GM13977 (cell line): ENCODE results near the gene RANBP9.

Experiments used
- DNase-seq: peaks from one replicate; pipeline ENCODE4 v3.0.0; 2012; ENCODE audit warnings: low spot score
- CTCF ChIP-seq: IDR thresholded peaks from 2 replicates; pipeline ENCODE4 v1.5.1; 2012; ENCODE audit warnings: mild to moderate bottlenecking, control low read depth; ENCODE audit not compliant: insufficient read depth; ENCODE audit errors: extremely low read depth, missing control alignments
- in situ Hi-C: fragments of 300-500 bp; cut with MboI; formaldehyde crosslinking; loops from one replicate; pipeline ENCODE4 v1.12.0; 2022; ENCODE audit warnings: low sequenced_read_pairs, low pct_unique_long_range_greater_than_20kb, mixed read lengths, inconsistent platforms; ENCODE audit not compliant: unreplicated experiment

The RANBP9 gene

GRCh38 chr6:13715444-13715883, 3.8 kb upstream of the RANBP9 start:
- peak; percentile 64 for DNase-seq
- in situ Hi-C loops = no loop called here
- TF ChIP-seq CTCF = no peak

- in situ Hi-C loops = no loop called here
- TF ChIP-seq CTCF = no peak
- peak; percentile 31 for DNase-seq
Measured at GRCh38 chr6:13712599-13712898, 914 bp upstream of the RANBP9 start.

DNA sequence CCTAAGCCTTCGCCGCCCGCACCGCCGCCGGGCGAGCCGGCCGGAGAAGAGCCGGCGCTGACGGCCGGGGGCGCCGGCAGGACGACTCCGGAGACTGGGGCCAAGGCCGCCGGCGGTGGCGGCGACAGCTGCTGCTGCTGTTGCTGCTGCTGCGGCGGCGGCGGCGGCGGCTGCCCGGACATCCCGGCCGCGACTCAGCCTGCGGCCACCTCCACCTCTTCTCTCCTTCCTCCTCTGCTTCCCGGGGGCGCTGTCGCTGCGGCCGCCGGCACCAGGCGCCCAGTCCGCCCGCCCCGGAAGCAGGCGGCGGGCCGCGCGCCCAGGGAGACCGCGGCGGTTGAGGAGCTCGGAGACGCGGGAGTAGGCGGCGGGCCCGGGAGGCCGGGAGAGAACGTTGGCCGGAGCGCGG, 307 bp downstream of the RANBP9 start:
- TF ChIP-seq CTCF = peak; percentile 38
- in situ Hi-C loops = no loop called here
- no peak for DNase-seq

GRCh38 chr6:13710552-13711323, 897 bp downstream of the RANBP9 start:
- in situ Hi-C loops = no loop called here
- no peak for TF ChIP-seq CTCF
- DNase-seq = peak; percentile 54

GRCh38 chr6:13709689-13710551, 1.7 kb downstream of the RANBP9 start:
- in situ Hi-C loops = no loop called here
- TF ChIP-seq CTCF = no peak
- peak; percentile 44 for DNase-seq

- TF ChIP-seq CTCF = no peak
- DNase-seq = no peak
- in situ Hi-C loops = no loop called here
Measured at GRCh38 chr6:13708736-13709135, 2.9 kb downstream of the RANBP9 start.
